Measurements from ENCODE around the gene PIK3C2G.

- TF ChIP-seq, protein P1, sequence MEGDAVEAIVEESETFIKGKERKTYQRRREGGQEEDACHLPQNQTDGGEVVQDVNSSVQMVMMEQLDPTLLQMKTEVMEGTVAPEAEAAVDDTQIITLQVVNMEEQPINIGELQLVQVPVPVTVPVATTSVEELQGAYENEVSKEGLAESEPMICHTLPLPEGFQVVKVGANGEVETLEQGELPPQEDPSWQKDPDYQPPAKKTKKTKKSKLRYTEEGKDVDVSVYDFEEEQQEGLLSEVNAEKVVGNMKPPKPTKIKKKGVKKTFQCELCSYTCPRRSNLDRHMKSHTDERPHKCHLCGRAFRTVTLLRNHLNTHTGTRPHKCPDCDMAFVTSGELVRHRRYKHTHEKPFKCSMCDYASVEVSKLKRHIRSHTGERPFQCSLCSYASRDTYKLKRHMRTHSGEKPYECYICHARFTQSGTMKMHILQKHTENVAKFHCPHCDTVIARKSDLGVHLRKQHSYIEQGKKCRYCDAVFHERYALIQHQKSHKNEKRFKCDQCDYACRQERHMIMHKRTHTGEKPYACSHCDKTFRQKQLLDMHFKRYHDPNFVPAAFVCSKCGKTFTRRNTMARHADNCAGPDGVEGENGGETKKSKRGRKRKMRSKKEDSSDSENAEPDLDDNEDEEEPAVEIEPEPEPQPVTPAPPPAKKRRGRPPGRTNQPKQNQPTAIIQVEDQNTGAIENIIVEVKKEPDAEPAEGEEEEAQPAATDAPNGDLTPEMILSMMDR (IDR thresholded peaks at IDR 0.05): no peak
- TF ChIP-seq POLR2A (IDR thresholded peaks at IDR 0.05): no peak
These were observed 82.4 kb downstream of the PIK3C2G start for GRCh38 chr12:18343708-18344107.

All from thyroid gland (tissue), 4 donors.